ENCODE data around the gene LEO1. TPM values are rescaled to one million over a fixed set of nuclear protein-coding genes. Genes with fewer than 3 reads are reported as not detected.

The LEO1 gene
- total RNA-seq, 1 donor from 2014 or later: 19.4 TPM

DNA sequence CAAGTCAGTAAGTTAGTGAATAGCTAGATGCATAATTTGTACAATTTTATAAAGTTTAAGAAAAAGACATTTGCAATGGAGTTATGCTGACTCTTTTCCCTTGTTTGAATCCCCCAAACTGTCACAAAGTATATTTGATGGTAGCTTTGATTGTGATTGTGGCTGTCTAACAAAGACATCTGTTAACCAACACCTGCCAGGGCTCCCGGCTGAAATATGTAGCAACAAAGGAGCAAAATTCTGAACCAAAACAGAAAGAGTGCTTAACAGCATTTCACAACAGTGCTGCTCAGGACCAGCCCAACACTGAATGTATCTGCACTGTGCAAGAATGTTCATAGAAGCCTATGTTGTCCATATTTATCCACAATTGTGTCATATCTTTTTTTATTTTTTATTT is 39.4 kb downstream of the LEO1 start:
- H3K9me3 Mint-ChIP-seq (ENCODE audit: unreplicated experiment): no peaks in the 10 kb centered on the region
- no peak overlapping the region for H3K27ac Mint-ChIP-seq (ENCODE audit: unreplicated experiment)
- no peaks in the 10 kb centered on the region for H3K4me1 Mint-ChIP-seq (ENCODE audit: unreplicated experiment)
- TF ChIP-seq, protein P1, sequence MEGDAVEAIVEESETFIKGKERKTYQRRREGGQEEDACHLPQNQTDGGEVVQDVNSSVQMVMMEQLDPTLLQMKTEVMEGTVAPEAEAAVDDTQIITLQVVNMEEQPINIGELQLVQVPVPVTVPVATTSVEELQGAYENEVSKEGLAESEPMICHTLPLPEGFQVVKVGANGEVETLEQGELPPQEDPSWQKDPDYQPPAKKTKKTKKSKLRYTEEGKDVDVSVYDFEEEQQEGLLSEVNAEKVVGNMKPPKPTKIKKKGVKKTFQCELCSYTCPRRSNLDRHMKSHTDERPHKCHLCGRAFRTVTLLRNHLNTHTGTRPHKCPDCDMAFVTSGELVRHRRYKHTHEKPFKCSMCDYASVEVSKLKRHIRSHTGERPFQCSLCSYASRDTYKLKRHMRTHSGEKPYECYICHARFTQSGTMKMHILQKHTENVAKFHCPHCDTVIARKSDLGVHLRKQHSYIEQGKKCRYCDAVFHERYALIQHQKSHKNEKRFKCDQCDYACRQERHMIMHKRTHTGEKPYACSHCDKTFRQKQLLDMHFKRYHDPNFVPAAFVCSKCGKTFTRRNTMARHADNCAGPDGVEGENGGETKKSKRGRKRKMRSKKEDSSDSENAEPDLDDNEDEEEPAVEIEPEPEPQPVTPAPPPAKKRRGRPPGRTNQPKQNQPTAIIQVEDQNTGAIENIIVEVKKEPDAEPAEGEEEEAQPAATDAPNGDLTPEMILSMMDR (IDR thresholded peaks at IDR 0.05): no peak
- no peaks in the 10 kb centered on the region for H3K27me3 Mint-ChIP-seq (ENCODE audit: unreplicated experiment)
- no peak for DNase-seq (ENCODE audit: extremely low spot score, unreplicated experiment)
- peaks cover 18% of the 10 kb centered on the region for H3K36me3 Mint-ChIP-seq (ENCODE audit: unreplicated experiment)
- no peak overlapping the region for H3K4me3 Mint-ChIP-seq (ENCODE audit: unreplicated experiment)

DNA sequence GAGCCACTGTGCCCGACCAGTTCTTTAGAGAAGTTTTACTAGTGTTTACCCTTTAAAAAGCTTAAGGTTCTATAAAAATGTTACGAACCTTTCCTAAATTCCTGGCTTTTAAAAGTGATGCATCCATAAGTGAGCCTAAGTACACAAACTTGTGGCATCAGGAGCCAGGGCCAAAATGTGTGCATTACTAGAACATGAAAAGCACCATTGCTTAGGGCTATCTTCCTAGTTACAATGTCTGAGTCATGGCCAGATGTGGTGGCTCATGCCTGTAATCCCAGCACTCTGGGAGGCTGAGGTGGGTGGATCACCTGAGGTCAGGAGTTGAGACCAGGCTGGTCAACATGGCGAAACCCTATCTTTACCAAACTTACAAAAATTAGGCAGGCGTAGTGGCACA is 39.9 kb downstream of the LEO1 start:
- H3K36me3 Mint-ChIP-seq (ENCODE audit: unreplicated experiment): peaks cover 21% of the 10 kb centered on the region
- H3K9me3 Mint-ChIP-seq (ENCODE audit: unreplicated experiment): no peaks in the 10 kb centered on the region
- no peaks in the 10 kb centered on the region for H3K27me3 Mint-ChIP-seq (ENCODE audit: unreplicated experiment)
- TF ChIP-seq, protein P1 (IDR thresholded peaks at IDR 0.05): no peak
- no peaks in the 10 kb centered on the region for H3K4me1 Mint-ChIP-seq (ENCODE audit: unreplicated experiment)
- no peak overlapping the region for H3K27ac Mint-ChIP-seq (ENCODE audit: unreplicated experiment)
- H3K4me3 Mint-ChIP-seq (ENCODE audit: unreplicated experiment): no peak overlapping the region
- no peak for DNase-seq (ENCODE audit: extremely low spot score, unreplicated experiment)

DNA sequence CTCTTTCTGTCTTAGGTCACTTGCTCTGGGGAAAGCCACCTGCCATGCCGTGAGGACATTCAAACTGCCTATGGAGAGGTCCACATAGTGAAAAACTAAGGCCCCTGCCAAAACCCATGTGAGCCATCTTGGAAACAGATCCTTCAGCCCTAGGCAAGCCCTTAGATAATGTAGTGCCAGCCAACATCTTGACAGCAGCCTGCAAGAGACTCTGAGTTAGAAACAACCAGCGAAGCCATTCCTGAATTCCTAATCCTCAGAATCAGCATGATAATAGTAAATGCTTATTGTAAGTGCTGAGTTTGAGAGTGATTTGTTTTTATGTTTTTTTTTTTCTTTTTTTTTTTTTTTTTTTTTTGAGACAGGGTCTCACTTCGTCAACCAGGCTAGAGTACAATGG is 40.6 kb downstream of the LEO1 start:
- Mint-ChIP-seq H3K27ac (ENCODE audit: unreplicated experiment) (no peak overlapping the region), H3K4me1 (ENCODE audit: unreplicated experiment) (no peaks in the 10 kb centered on the region), H3K27me3 (ENCODE audit: unreplicated experiment) (no peaks in the 10 kb centered on the region), H3K9me3 (ENCODE audit: unreplicated experiment) (no peaks in the 10 kb centered on the region), H3K4me3 (ENCODE audit: unreplicated experiment) (no peak overlapping the region), H3K36me3 (ENCODE audit: unreplicated experiment) (peaks cover 18% of the 10 kb centered on the region)
- TF ChIP-seq, protein P1 (IDR thresholded peaks at IDR 0.05): no peak
- DNase-seq (ENCODE audit: extremely low spot score, unreplicated experiment): no peak

DNA sequence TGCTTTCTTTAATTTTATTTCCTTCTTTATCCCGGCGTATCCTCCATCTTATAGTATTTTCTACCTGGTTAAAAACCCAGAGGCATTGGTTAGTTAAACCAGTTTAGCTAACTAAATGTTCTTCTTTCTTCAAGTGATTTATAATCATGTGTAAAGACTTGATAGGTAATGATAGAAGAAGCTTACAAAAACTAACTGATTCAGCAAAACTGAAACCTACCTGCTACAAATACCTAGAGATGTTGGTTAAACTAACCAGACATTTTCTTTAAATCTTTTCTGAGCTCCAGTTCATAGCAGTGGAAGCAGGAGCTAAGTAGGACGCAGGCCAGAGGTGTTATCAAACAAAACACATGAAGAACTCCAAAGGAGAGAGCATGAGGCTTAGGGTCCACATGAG is 44.8 kb downstream of the LEO1 start:
- Mint-ChIP-seq H3K27me3 (ENCODE audit: unreplicated experiment) (no peaks in the 10 kb centered on the region), H3K4me3 (ENCODE audit: unreplicated experiment) (no peak overlapping the region), H3K4me1 (ENCODE audit: unreplicated experiment) (no peaks in the 10 kb centered on the region), H3K9me3 (ENCODE audit: unreplicated experiment) (no peaks in the 10 kb centered on the region), H3K27ac (ENCODE audit: unreplicated experiment) (no peak overlapping the region), H3K36me3 (ENCODE audit: unreplicated experiment) (peaks cover 25% of the 10 kb centered on the region)
- DNase-seq (ENCODE audit: extremely low spot score, unreplicated experiment): no peak
- TF ChIP-seq, protein P1 (IDR thresholded peaks at IDR 0.05): no peak

DNA sequence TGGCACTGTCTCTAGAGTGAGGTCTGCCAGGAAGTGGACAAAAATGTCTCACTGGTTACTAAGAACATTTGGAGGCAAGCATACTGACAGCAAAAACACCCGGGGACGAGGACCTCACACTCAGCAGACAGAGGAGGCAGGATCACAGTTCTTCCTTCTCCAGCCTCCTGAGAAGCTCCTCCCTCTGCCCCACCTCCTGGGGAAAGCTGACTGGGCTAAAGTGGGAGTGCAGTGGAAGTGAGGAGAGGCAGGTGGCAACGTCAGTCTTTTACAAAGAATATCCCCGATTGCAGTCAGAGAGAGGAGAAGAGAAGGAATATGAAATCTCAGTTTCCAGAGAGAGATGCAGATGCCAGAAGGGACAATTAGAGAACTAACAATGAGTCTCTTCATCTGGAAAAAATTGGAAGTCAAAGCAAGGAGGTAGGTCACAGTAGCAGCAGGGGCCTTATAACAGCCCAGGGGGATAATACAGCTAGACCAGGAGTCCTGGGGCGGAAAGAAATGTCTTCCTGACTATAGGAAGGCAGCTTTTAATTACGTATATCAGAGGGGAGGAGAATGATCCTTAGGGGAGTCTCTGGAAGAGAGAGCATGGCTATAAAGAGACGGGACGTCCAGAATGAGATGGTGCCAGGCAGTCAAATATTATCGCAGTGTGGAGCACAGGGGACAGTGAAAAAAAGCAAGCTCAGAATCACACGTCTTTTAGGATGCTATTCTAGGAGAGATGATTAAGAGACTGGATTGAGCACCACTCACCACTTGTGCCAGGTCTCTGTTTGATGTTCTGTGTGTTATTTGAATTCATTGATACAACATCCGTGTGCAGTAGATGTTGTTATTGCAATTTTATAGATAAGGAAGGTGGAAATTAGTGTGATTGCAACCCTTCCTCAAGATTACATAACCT is 47.2 kb downstream of the LEO1 start:
- H3K4me3 Mint-ChIP-seq (ENCODE audit: unreplicated experiment): no peak overlapping the region
- no peaks in the 10 kb centered on the region for H3K27me3 Mint-ChIP-seq (ENCODE audit: unreplicated experiment)
- TF ChIP-seq, protein P1 (IDR thresholded peaks at IDR 0.05): no peak
- peak; percentile 65 for DNase-seq (ENCODE audit: extremely low spot score, unreplicated experiment)
- H3K36me3 Mint-ChIP-seq (ENCODE audit: unreplicated experiment): peaks cover 24% of the 10 kb centered on the region
- H3K27ac Mint-ChIP-seq (ENCODE audit: unreplicated experiment): peak overlapping the region; percentile 2
- no peaks in the 10 kb centered on the region for H3K4me1 Mint-ChIP-seq (ENCODE audit: unreplicated experiment)
- no peaks in the 10 kb centered on the region for H3K9me3 Mint-ChIP-seq (ENCODE audit: unreplicated experiment)

Measured in osteocyte (in vitro differentiated cells).